HUES64 (cell line): ENCODE measurements around the gene NUDT4.
"Not testable (repeated sequence)": the region's sequence is repeated elsewhere in the genome, so short reads cannot be mapped to it uniquely, and the experiment has no call there.

Experiments
- H3K27ac ChIP-seq: 2 replicates; pipeline ENCODE4 v1.7.0; 2013; ENCODE audit warnings: low read depth, low read length, inconsistent platforms
- H3K27me3 ChIP-seq: 2 replicates; pipeline ENCODE4 v1.6.1; 2013; ENCODE audit warnings: mild to moderate bottlenecking, low read length; ENCODE audit not compliant: insufficient read depth
- H3K36me3 ChIP-seq: 2 replicates; pipeline ENCODE4 v1.6.1; 2013; ENCODE audit warnings: mild to moderate bottlenecking, low read length; ENCODE audit not compliant: insufficient read depth
- H3K4me1 ChIP-seq: 2 replicates; pipeline ENCODE4 v1.6.1; 2013; ENCODE audit warnings: mild to moderate bottlenecking, low read length, moderate library complexity; ENCODE audit not compliant: insufficient read depth
- H3K4me3 ChIP-seq: 2 replicates; pipeline ENCODE4 v1.5.1; 2013; ENCODE audit warnings: mild to moderate bottlenecking, low read length, moderate library complexity
- H3K9ac ChIP-seq: 2 replicates; pipeline ENCODE4 v1.6.1; 2013; ENCODE audit warnings: mild to moderate bottlenecking, low read depth, low read length
- H3K9me3 ChIP-seq: 2 replicates; pipeline ENCODE4 v1.6.1; 2013; ENCODE audit warnings: low read depth, low read length; ENCODE audit not compliant: insufficient read depth
- WGBS: fragments of 150-250, 120-280 bp; methylation state at CpG from one replicate; pipeline ENCODE4 v1.1.7; 2013; ENCODE audit warnings: missing lambda C conversion rate; 5-methylcytosine and 5-hydroxymethylcytosine counted together

NUDT4 gene

DNA sequence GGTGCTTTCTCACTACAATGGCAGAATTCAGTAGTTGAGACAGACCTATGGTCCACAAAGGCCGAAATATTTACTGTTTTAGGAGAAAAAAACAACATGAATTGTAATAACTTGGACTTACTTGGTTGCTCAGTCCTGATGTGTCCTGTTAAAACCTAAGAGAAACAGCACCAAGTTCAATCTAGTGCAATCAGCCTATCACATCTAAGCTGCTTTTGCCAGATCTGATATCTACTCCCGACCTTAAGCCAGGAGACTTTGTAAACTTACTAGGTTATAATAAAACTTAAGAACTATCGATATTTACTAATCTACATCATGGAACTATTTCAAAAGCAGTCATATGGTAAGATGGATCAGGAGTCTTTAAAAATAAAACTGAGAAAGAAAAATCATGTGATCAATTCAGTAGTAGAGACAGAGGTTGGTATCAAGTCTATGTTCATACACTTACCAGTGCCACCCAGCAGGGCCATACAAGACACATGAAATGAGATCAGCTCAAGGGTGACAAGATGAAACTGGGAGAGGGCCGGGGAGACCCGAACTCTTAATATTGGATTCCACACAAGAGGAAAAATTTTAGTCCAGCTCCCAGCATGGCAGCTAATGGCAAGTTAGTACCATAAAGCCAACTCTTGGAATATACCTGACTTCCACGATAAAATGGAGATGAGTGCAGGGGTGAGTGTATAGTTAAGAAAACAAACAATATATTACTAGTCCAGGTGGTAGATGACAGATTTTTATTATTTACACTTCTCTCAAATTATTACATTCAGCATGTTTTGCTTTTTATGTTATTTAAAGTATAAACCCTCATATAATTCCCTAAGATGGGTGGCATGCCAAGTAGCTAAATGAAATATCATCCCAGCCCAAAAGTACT, 27.5 kb downstream of the NUDT4 start:
- no peak overlapping the region for H3K9ac ChIP-seq
- H3K9me3 ChIP-seq = no peaks in the 10 kb centered on the region
- H3K4me1 ChIP-seq = no peaks in the 10 kb centered on the region
- no peak overlapping the region for H3K4me3 ChIP-seq
- WGBS = 93% methylated on average over 3 of the region's 6 CpGs
- H3K27ac ChIP-seq = no peak overlapping the region
- no peaks in the 10 kb centered on the region for H3K27me3 ChIP-seq
- peaks cover 45% of the 10 kb centered on the region for H3K36me3 ChIP-seq

DNA sequence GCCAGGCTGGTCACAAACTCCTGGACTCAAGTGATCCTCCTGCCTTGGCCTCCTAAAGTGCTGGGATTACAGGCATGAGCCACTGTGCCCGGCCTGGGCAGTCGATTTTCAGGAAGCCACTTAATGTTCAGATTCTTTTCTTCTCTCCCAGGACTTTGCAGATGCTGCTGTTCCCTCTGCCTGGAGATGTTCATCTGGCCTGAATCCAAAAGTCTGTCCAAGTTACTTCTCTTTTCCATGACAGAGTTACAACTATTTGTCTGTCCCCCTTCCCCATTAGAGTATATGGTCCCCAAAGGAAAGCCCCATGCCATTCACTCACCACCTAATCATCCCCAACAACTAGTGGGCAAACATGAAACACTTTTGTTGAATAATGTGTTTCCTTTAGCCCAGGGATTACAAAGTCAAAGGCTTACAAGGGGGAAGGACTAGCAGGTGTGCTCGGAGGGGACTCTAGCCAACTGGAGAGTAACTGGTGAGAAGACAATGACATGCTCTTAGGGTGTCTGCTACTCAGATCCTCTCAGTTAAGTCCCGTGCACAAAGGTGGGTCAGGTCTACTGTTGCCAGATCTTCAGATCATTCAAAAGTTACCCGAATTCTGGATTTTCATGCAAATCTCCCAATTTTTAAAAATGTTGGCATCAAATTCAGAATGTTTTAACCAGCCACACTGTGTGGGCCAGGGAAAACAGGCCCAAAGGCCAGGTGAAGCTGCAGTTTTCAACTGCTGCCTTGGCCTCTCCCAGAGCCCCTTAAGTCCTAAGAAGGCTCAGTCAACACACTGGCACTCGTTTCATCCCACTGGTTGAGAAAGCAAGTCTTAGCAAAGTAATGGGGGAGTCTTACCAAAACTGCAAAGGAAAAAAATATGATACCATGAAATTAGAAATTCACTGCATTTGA, 29.6 kb downstream of the NUDT4 start:
- H3K4me3 ChIP-seq = no peak overlapping the region
- no peaks in the 10 kb centered on the region for H3K9me3 ChIP-seq
- H3K9ac ChIP-seq = no peak overlapping the region
- H3K4me1 ChIP-seq = no peaks in the 10 kb centered on the region
- WGBS = 87% methylated on average over 6 of the region's 6 CpGs
- peaks cover 58% of the 10 kb centered on the region for H3K36me3 ChIP-seq
- H3K27me3 ChIP-seq = no peaks in the 10 kb centered on the region
- no peak overlapping the region for H3K27ac ChIP-seq

DNA sequence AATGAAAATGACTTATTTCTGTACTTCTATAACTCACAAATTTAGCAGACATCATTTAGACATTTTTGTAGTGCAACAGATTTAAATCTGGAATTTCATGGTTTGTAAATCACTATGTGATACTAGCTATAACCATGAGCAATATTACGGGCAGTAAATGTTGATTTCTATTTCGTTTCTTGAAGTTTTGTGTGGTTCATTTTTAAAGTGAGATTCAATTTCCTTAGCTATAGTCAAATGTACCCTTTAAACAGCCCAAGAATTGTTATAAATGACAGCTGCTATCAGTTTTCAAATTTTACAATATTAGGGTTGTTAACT, 30.2 kb downstream of the NUDT4 start:
- Histone ChIP-seq H3K9ac (no peak overlapping the region), H3K36me3 (peaks cover 55% of the 10 kb centered on the region), H3K4me3 (no peak overlapping the region), H3K27ac (no peak overlapping the region), H3K27me3 (no peaks in the 10 kb centered on the region), H3K9me3 (no peaks in the 10 kb centered on the region), H3K4me1 (no peaks in the 10 kb centered on the region)
- WGBS = 100% methylated on average over 2 of the region's 2 CpGs

DNA sequence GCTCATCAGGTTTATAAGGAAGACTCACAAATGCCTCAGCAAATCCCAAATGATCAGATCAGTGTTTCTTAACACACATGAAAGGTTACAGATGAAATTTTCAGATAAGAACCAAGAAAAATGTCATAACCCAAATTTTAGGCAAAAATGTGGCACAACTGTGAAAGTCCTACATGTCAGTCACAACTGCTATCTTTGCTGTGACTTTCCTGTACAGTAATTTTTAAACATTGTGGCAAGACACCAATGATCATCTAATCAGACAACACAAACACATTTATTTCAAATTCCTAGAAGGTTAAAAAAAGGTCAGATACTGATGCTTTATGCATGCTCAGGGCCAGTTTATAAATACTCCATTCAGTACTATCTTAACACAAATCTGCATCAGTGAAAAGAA, 31.1 kb downstream of the NUDT4 start:
- Histone ChIP-seq H3K9me3 (no peaks in the 10 kb centered on the region), H3K4me3 (no peak overlapping the region), H3K27me3 (no peaks in the 10 kb centered on the region), H3K4me1 (no peaks in the 10 kb centered on the region), H3K9ac (no peak overlapping the region), H3K36me3 (peaks cover 55% of the 10 kb centered on the region), H3K27ac (no peak overlapping the region)

DNA sequence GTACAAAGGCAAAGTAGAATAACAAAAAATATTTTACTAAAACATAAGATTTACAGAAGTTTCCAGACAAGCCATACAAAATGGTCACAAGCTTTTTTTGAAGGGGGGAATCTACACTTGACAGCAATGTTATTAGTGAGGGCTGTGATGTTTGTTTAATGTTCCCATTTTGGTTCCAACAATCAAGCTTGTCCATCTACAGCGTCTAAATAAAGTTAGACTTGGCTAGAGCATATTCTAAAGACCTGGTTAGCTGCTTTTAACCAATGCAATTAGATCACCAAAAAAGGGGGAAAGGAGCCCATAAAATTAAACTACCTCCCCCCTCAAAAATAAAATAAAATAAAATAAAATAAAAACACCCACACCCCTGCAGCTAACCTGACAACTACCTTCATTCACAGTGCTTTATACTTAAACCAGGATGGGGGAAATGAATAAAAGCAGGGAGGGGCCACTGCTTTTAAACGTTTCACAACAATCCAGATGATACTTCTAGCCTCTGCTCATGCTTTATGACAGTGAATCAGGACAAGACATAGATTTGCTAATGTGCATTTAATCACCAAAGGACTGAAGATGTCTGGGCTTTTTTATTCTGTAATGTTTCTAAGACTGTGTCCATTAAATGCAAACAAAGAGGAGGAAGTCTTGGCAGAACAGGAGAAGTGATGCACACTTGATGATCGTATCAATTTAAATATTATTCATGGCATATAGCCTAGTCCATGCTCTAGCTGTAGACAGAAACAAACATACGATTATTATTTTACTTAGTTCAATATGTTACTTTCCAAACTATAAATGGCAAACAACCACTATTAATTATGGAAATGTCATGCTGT, 31.8 kb downstream of the NUDT4 start:
- H3K9ac ChIP-seq, H3K27me3 ChIP-seq, H3K9me3 ChIP-seq, H3K4me3 ChIP-seq, H3K4me1 ChIP-seq, H3K27ac ChIP-seq: not testable (repeated sequence)
- WGBS = 96% methylated on average over 3 of the region's 4 CpGs
- H3K36me3 ChIP-seq = peaks cover 55% of the 10 kb centered on the region

GRCh38 chr12:93411060-93411459, 33.3 kb downstream of the NUDT4 start:
- 91% methylated on average over 6 of the region's 6 CpGs for WGBS
- not testable (repeated sequence) for H3K27ac ChIP-seq, H3K4me3 ChIP-seq, H3K9ac ChIP-seq, H3K9me3 ChIP-seq, H3K27me3 ChIP-seq, H3K4me1 ChIP-seq
- H3K36me3 ChIP-seq = peaks cover 55% of the 10 kb centered on the region

- not testable (repeated sequence) for H3K9me3 ChIP-seq, H3K27me3 ChIP-seq, H3K27ac ChIP-seq, H3K9ac ChIP-seq, H3K4me3 ChIP-seq, H3K4me1 ChIP-seq
- 95% methylated on average over 6 of the region's 8 CpGs for WGBS
- peaks cover 43% of the 10 kb centered on the region for H3K36me3 ChIP-seq
Measured at GRCh38 chr12:93412396-93412795, 34.7 kb downstream of the NUDT4 start.

GRCh38 chr12:93413064-93413463, 35.3 kb downstream of the NUDT4 start:
- H3K4me3 ChIP-seq = no peak overlapping the region
- H3K4me1 ChIP-seq = peaks cover 6% of the 10 kb centered on the region; the same call in 1 of the 2 replicates
- 96% methylated on average over 3 of the region's 3 CpGs for WGBS
- peaks cover 37% of the 10 kb centered on the region for H3K36me3 ChIP-seq
- no peak overlapping the region for H3K27ac ChIP-seq
- H3K9me3 ChIP-seq = no peaks in the 10 kb centered on the region
- no peak overlapping the region for H3K9ac ChIP-seq
- no peaks in the 10 kb centered on the region for H3K27me3 ChIP-seq

DNA sequence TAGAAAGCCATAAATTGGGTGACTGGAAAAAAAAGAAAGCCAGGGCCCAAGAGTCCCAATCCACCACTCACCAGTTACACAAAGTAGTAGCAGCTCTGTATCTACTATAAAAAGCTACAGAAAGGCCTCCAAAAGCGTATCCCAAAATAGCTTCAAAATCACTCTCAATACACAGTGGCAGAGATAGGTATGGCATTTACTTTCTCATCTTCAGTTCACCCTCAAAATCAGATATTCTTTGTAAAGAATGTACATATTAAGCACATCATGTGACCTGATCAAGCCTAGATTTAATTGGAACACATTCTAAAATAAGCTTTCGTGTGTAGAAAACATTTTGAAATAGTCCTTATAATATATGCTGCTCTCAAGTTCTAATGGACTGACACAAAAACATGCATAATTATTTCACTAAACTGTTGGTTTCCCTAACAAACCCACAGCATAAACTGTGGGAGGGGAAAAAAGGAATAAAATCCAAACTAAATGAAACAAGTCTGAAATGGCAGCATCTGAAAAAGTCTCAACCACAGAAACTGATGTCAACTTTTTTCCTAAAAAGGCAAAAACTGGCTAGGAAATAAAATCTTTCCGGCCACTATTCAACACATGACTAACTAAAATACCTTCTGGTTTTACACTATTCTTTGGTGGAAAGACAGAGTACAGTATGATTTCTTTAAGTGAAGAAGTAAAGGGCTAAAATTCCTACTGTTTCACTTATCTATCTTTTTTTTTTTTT, 38.2 kb downstream of the NUDT4 start:
- no peak overlapping the region for H3K27ac ChIP-seq
- peaks cover 8% of the 10 kb centered on the region for H3K36me3 ChIP-seq
- H3K27me3 ChIP-seq = no peaks in the 10 kb centered on the region
- no peak overlapping the region for H3K4me3 ChIP-seq
- H3K9ac ChIP-seq = no peak overlapping the region
- no peaks in the 10 kb centered on the region for H3K9me3 ChIP-seq
- H3K4me1 ChIP-seq = peaks cover 6% of the 10 kb centered on the region; the same call in 1 of the 2 replicates
- WGBS = 97% methylated on average over 3 of the region's 3 CpGs

- H3K9me3 ChIP-seq = no peaks in the 10 kb centered on the region
- no peak overlapping the region for H3K4me3 ChIP-seq
- peaks cover 19% of the 10 kb centered on the region for H3K4me1 ChIP-seq
- H3K9ac ChIP-seq = no peak overlapping the region
- H3K27ac ChIP-seq = no peak overlapping the region
- 96% methylated on average over 4 of the region's 4 CpGs for WGBS
- H3K36me3 ChIP-seq = no peaks in the 10 kb centered on the region
- H3K27me3 ChIP-seq = no peaks in the 10 kb centered on the region
Measured at GRCh38 chr12:93417967-93418480, 40.3 kb downstream of the NUDT4 start.
